Breast epithelium (tissue), 4 donors: Measurements from ENCODE around the gene NEK10. TPM values are rescaled to one million over a fixed set of nuclear protein-coding genes. Genes with fewer than 3 reads are reported as not detected.

Experiments used
- DNase-seq, 2 donors: peaks; one replicate each; pipeline ENCODE4 v3.0.0-alpha.2; 2019; ENCODE audit warnings: low spot score in 2 of 2
- H3K27ac ChIP-seq, 2 donors: fragments of 200-600 bp; sonication (generic) in 1 of 2; one replicate each; pipeline ENCODE4 v1.5.1; 2016 to 2019; ENCODE audit warnings: mild to moderate bottlenecking in 1 of 2
- H3K27me3 ChIP-seq, 2 donors: fragments of 200-600 bp; sonication (generic) in 1 of 2; one replicate each; pipeline versions ENCODE4 v1.5.1 to v1.6.0; 2017 to 2019; ENCODE audit warnings: control low read depth in 1 of 2, mild to moderate bottlenecking in 1 of 2
- H3K36me3 ChIP-seq: fragments of 200-600 bp; one replicate; pipeline ENCODE4 v1.5.1; 2019
- H3K4me1 ChIP-seq, 2 donors: fragments of 200-600 bp; sonication (generic); one replicate each; pipeline ENCODE4 v1.5.1; 2016 to 2019; ENCODE audit warnings: control low read depth in 1 of 2
- H3K4me3 ChIP-seq, 3 donors: fragments of 200-600 bp; sonication (generic); 1 replicate in 2 of 3; 2 replicates in 1 of 3; pipeline ENCODE4 v1.5.1; 2016 to 2019; ENCODE audit warnings: mild to moderate bottlenecking in 3 of 3, moderate library complexity in 2 of 3
- H3K9me3 ChIP-seq, 2 donors: fragments of 200-600 bp; sonication (generic) in 1 of 2; one replicate each; pipeline ENCODE4 v1.5.1; 2016 to 2019; ENCODE audit warnings: control low read depth in 1 of 2
- POLR2A ChIP-seq: fragments of 450-650 bp; IDR thresholded peaks from one replicate; pipeline ENCODE4 v1.6.1; 2016; ENCODE audit warnings: antibody characterized with exemption, mild to moderate bottlenecking, moderate library complexity
- POLR2AphosphoS5 ChIP-seq, 3 donors: sonication (generic); formaldehyde crosslinking; IDR thresholded peaks; one replicate each; pipeline ENCODE4 v1.6.1; 2017; ENCODE audit warnings: antibody characterized with exemption in 3 of 3
- intact Hi-C: fragments of 100-400 bp; cut with DNase I; formaldehyde crosslinking; loops from one replicate; pipeline ENCODE4 v1.15.1; 2023; ENCODE audit warnings: low total_unique reads
- total RNA-seq, 3 donors: library from RNA; depleted of rRNA; stranded (reverse); fragments of >200 nt; gene quantifications; one replicate each; pipeline ENCODE4 v1.1.0, GENCODE V29; 2016
- TF ChIP-seq, protein P1 (sequence below), 3 donors: fragments of 450-650 bp; IDR thresholded peaks; one replicate each; pipeline ENCODE4 v1.5.1; 2016 to 2017; ENCODE audit warnings: antibody characterized with exemption in 3 of 3, mild to moderate bottlenecking in 3 of 3, moderate library complexity in 3 of 3

The NEK10 gene
- total RNA-seq, 3 donors from 2014 or later = 0.96 to 246 (median 48.4) TPM

DNA sequence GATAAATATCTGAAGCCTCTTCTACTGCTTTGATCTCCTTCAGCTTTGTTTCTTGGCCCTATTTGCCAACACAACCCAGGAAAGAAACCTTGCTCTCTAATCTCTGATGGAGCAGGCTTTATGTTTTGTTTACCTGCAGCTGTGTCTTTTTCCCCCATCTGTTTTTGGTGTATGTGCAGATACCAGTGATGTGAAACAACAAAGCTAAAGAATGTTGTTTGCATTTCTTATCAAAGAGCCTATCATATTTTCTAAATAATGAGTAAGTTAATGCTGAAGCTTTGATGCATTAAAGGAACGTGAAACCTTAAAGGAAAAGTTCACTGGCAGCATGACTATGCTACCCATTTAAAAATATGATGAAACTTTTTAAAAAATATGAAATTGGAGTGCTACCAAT lies 238.4 kb downstream of the NEK10 start:
- TF ChIP-seq, protein P1, sequence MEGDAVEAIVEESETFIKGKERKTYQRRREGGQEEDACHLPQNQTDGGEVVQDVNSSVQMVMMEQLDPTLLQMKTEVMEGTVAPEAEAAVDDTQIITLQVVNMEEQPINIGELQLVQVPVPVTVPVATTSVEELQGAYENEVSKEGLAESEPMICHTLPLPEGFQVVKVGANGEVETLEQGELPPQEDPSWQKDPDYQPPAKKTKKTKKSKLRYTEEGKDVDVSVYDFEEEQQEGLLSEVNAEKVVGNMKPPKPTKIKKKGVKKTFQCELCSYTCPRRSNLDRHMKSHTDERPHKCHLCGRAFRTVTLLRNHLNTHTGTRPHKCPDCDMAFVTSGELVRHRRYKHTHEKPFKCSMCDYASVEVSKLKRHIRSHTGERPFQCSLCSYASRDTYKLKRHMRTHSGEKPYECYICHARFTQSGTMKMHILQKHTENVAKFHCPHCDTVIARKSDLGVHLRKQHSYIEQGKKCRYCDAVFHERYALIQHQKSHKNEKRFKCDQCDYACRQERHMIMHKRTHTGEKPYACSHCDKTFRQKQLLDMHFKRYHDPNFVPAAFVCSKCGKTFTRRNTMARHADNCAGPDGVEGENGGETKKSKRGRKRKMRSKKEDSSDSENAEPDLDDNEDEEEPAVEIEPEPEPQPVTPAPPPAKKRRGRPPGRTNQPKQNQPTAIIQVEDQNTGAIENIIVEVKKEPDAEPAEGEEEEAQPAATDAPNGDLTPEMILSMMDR (IDR thresholded peaks at IDR 0.05) = no peak
- TF ChIP-seq POLR2A = no peak
- TF ChIP-seq POLR2AphosphoS5 (IDR thresholded peaks at IDR 0.05) = no peak
- intact Hi-C loops = no loop called here

DNA sequence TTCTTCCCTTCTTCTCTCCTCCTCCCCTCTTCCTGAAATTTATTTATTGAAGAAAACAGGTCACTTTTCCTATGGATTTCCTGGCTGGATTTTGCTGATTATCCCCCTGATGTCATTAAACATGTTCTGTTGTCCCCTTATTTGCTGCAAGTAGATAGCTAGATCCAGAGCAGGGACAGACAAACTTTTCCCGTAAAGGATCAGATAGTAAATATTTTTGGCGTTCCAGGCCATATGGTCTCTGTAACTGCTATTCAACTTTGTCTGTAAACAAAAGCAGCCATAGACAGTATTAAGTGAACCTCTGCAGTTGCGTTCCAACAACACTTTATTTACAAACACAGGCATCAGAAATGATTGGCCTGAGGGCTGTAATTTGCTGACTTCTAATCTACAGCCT lies 241.3 kb downstream of the NEK10 start:
- intact Hi-C loops = no loop called here
- Histone ChIP-seq H3K27me3 (no peaks in the 10 kb centered on the region), H3K4me1 (no peaks in the 10 kb centered on the region), H3K4me3 (no peak overlapping the region), H3K36me3 (no peaks in the 10 kb centered on the region), H3K27ac (no peak overlapping the region), H3K9me3 (no peaks in the 10 kb centered on the region)
- TF ChIP-seq, protein P1 (IDR thresholded peaks at IDR 0.05) = no peak
- TF ChIP-seq POLR2A = no peak
- no peak for TF ChIP-seq POLR2AphosphoS5 (IDR thresholded peaks at IDR 0.05)
- DNase-seq = no peak

More for the DNA sequence above, 238.4 kb downstream of the NEK10 start:
- Histone ChIP-seq H3K4me1 (no peaks in the 10 kb centered on the region), H3K9me3 (no peaks in the 10 kb centered on the region), H3K27me3 (no peaks in the 10 kb centered on the region), H3K4me3 (no peak overlapping the region), H3K27ac (no peak overlapping the region), H3K36me3 (no peaks in the 10 kb centered on the region)
- no peak for DNase-seq

DNA sequence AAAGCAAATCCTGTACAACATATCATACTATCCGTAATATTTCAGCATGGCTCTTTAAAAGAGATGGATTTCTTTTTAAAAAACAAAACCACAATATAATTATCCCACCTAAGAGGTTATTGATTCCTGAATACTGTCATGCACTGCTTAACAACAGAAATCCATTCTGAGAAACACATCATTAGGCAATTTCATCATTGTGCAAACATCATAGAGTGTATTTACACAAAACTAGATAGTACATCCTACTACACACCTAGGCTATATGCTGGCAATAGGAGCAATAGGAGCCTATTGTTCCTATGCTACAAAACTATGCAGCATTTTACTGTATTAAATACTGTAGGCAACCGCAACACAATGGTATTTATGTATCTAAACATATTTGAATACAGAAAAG lies 242.0 kb downstream of the NEK10 start:
- H3K27ac ChIP-seq = no peak overlapping the region
- no peaks in the 10 kb centered on the region for H3K4me1 ChIP-seq
- no peak for DNase-seq
- intact Hi-C loops = no loop called here
- H3K36me3 ChIP-seq = no peaks in the 10 kb centered on the region
- no peaks in the 10 kb centered on the region for H3K9me3 ChIP-seq
- H3K4me3 ChIP-seq = no peak overlapping the region
- H3K27me3 ChIP-seq = no peaks in the 10 kb centered on the region
- no peak for TF ChIP-seq POLR2A
- TF ChIP-seq POLR2AphosphoS5 (IDR thresholded peaks at IDR 0.05) = no peak
- TF ChIP-seq, protein P1 (IDR thresholded peaks at IDR 0.05) = no peak

DNA sequence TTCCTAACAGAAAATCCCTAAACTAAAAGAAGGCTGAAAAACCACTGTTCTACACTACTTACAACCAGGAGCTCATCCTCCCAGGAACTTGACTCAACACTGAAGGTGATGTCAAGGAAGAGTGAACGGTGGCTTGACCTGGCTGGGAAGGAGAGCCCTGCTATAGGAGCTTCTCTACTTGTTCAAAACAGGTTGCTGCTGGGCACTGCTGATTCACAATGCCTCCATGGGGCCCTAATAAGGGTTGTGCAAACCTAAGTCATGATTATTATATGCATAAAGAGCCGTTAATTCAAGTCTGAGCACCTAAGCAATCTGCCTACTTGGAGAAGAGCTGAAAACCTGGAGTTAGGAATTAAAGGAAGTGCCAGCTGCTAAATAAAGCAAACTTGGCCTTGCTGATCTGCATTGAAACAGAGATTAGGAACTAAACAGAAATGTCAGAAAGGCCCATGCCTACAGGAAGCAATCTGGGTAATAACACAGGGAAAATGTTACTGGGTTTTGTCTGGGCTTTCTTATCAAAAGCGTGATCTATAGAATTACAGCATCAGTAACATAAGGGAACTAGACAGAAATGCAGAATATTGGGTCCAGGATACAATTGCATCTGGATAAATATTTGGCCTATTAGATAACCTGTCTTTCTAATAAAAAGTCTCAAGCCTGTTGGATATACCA lies 243.2 kb downstream of the NEK10 start:
- no peak overlapping the region for H3K27ac ChIP-seq
- H3K4me1 ChIP-seq = no peaks in the 10 kb centered on the region
- no peaks in the 10 kb centered on the region for H3K36me3 ChIP-seq
- TF ChIP-seq POLR2AphosphoS5 (IDR thresholded peaks at IDR 0.05) (no peak), POLR2A (no peak)
- TF ChIP-seq, protein P1 (IDR thresholded peaks at IDR 0.05) = no peak
- DNase-seq = no peak
- intact Hi-C loops = no loop called here
- no peaks in the 10 kb centered on the region for H3K27me3 ChIP-seq
- no peak overlapping the region for H3K4me3 ChIP-seq
- H3K9me3 ChIP-seq = no peaks in the 10 kb centered on the region

DNA sequence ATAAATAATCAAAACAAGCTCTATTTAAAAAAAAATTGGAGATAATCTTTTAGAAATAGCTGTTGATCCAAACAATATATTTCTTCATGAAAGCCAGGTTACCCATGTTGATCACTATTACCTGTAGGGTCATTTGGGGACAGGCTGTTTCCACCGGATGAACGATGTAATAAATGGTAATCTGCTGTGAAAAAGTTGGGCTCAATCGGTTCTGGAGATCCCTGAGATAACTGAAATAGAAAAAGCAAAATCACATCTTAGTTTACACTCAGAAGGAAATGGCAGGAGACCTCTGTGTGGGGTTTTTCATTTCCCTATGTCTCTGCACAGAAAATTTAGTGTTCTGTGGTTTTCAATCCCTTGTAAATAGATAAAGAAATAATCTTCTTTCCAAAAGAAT lies 249.5 kb downstream of the NEK10 start:
- no peak for TF ChIP-seq POLR2A
- TF ChIP-seq POLR2AphosphoS5 (IDR thresholded peaks at IDR 0.05) = no peak
- TF ChIP-seq, protein P1 (IDR thresholded peaks at IDR 0.05) = no peak
- no peak for DNase-seq
- Histone ChIP-seq H3K36me3 (no peaks in the 10 kb centered on the region), H3K9me3 (no peaks in the 10 kb centered on the region), H3K4me1 (no peaks in the 10 kb centered on the region), H3K4me3 (no peak overlapping the region), H3K27ac (no peak overlapping the region), H3K27me3 (no peaks in the 10 kb centered on the region)
- intact Hi-C loops = no loop called here
